Endothelial cell of umbilical vein (primary cell): Measurements from ENCODE around the gene SMIM9. TPM values are rescaled to one million over a fixed set of nuclear protein-coding genes. Genes with fewer than 3 reads are reported as not detected.

Experiments used
- BruUV-seq: library from RNA; stranded (reverse); fragments of 400-500 nt; replicated peaks from 2 replicates; lab custom pipeline; 2021; lab: Mats Ljungman, UMichigan
- CTCF ChIA-PET: fragments of 300-600, 350-600 bp; sonication (Branson Sonifier 250); formaldehyde crosslinking; loops from one replicate; lab custom pipeline; 2021; ENCODE audit warnings: antibody characterized with exemption, inconsistent platforms; lab: Charles Lee
- POLR2A ChIA-PET: fragments of 300-600, 350-600 bp; sonication (Branson Sonifier 250); formaldehyde crosslinking; loops from one replicate; lab custom pipeline; 2021; ENCODE audit warnings: antibody characterized with exemption, inconsistent platforms; lab: Charles Lee
- DNase-seq: peaks from one replicate; pipeline ENCODE4 v3.0.0-alpha.2; 2011; ENCODE audit warnings: low read depth, low spot score
- FAIRE-seq: peaks from 2 replicates; lab custom pipeline; 2011; peaks lifted over from hg19 to GRCh38; lab: Jason Lieb, UNC
- H2AFZ ChIP-seq: 2 replicates; pipeline ENCODE4 v1.6.0; 2012; ENCODE audit warnings: low read depth, low read length, control low read depth, inconsistent platforms
- H3K27ac ChIP-seq: 2 replicates; pipeline ENCODE4 v1.5.1; 2011; ENCODE audit warnings: low read depth, mild to moderate bottlenecking, control low read depth, low read length, moderate library complexity; ENCODE audit not compliant: insufficient read depth
- H3K27me3 ChIP-seq, 2 experiments: 2 replicates each; pipeline versions ENCODE4 v1.6.0 to v1.6.1; 2011; ENCODE audit warnings: low read length in 2 of 2, mixed read lengths in 1 of 2; ENCODE audit not compliant: control insufficient read depth in 2 of 2, insufficient read depth in 2 of 2
- H3K36me3 ChIP-seq, 2 experiments: 2 replicates in 1 of 2; 3 replicates in 1 of 2; pipeline ENCODE4 v1.5.1; 2011; ENCODE audit warnings: low read length in 2 of 2, mild to moderate bottlenecking in 1 of 2, moderate library complexity in 1 of 2; ENCODE audit not compliant: control insufficient read depth in 2 of 2, insufficient read depth in 2 of 2; ENCODE audit errors: extremely low read depth in 1 of 2
- H3K4me1 ChIP-seq: 3 replicates; pipeline ENCODE4 v1.5.1; 2011; ENCODE audit warnings: mild to moderate bottlenecking, low read length; ENCODE audit not compliant: control insufficient read depth, insufficient read depth; ENCODE audit errors: extremely low read depth
- H3K4me2 ChIP-seq: 2 replicates; pipeline ENCODE4 v1.6.1; 2011; ENCODE audit warnings: low read length, control low read depth, mixed read lengths; ENCODE audit not compliant: insufficient read depth
- H3K4me3 ChIP-seq, 3 experiments: fragments of 200-600 bp in 1 of 3; sonication (generic), shearing (Covaris generic) in 1 of 3; replicated peaks in 1 of 3; 2 replicates each; pipeline ENCODE4 v1.5.1; 2011 to 2016; ENCODE audit warnings: control low read depth in 3 of 3, low read length in 3 of 3, mild to moderate bottlenecking in 2 of 3, inconsistent platforms in 1 of 3, low read depth in 1 of 3, moderate library complexity in 1 of 3; ENCODE audit not compliant: insufficient read depth in 1 of 3
- H3K79me2 ChIP-seq: 2 replicates; pipeline ENCODE4 v1.6.0; 2012; ENCODE audit warnings: low read length, inconsistent platforms; ENCODE audit not compliant: control insufficient read depth, insufficient read depth
- H3K9ac ChIP-seq: replicated peaks from 2 replicates; pipeline ENCODE3; 2011; ENCODE audit warnings: low read length, control low read depth; ENCODE audit not compliant: insufficient read depth; ENCODE audit errors: extremely low read depth
- H3K9me1 ChIP-seq: replicated peaks from 3 replicates; pipeline ENCODE4 v1.6.0; 2011; ENCODE audit warnings: mild to moderate bottlenecking, low read length; ENCODE audit not compliant: control insufficient read depth, insufficient read depth; ENCODE audit errors: extremely low read depth
- H3K9me3 ChIP-seq: replicated peaks from 2 replicates; pipeline ENCODE4 v1.5.1; 2012; ENCODE audit warnings: low read length, inconsistent platforms; ENCODE audit not compliant: control insufficient read depth, insufficient read depth
- H4K20me1 ChIP-seq: replicated peaks from 2 replicates; pipeline ENCODE3; 2011; ENCODE audit warnings: mild to moderate bottlenecking, low read length; ENCODE audit not compliant: control insufficient read depth, insufficient read depth; ENCODE audit errors: extremely low read depth
- EZH2 ChIP-seq: IDR thresholded peaks from 2 replicates; pipeline ENCODE4 v1.6.1; 2012; ENCODE audit warnings: borderline replicate concordance, low read depth, mild to moderate bottlenecking, moderate library complexity, low read length, inconsistent platforms; ENCODE audit not compliant: severe bottlenecking
- FOS ChIP-seq: IDR thresholded peaks from 2 replicates; pipeline ENCODE4 v1.6.1; 2011; ENCODE audit warnings: mild to moderate bottlenecking, low read length, moderate library complexity, borderline replicate concordance; ENCODE audit not compliant: insufficient read depth
- GATA2 ChIP-seq: IDR thresholded peaks from 2 replicates; pipeline ENCODE4 v1.7.0; 2011; ENCODE audit warnings: low read depth, mild to moderate bottlenecking, moderate library complexity, mixed read lengths, low read length; ENCODE audit not compliant: insufficient read length, insufficient read depth
- JUN ChIP-seq: IDR thresholded peaks from 2 replicates; pipeline ENCODE4 v1.6.1; 2011; ENCODE audit warnings: borderline replicate concordance, low read depth; ENCODE audit not compliant: insufficient read length, insufficient read depth
- MYC ChIP-seq: IDR thresholded peaks from one replicate; pipeline ENCODE4 v1.6.1; 2011; ENCODE audit warnings: mild to moderate bottlenecking, low read depth, low read length
- POLR2A ChIP-seq: IDR thresholded peaks from 2 replicates; pipeline ENCODE4 v1.6.1; 2012; ENCODE audit warnings: low read depth, mild to moderate bottlenecking, control low read depth, low read length
- POLR2AphosphoS5 ChIP-seq: IDR thresholded peaks from 2 replicates; pipeline ENCODE4 v1.6.1; 2012; ENCODE audit warnings: low read depth, mild to moderate bottlenecking, control low read depth, low read length, moderate library complexity; ENCODE audit not compliant: insufficient read depth
- dilution Hi-C: fragments of 300-500 bp; cut with MboI; formaldehyde crosslinking; loops from one replicate; pipeline ENCODE4 v1.15.0; 2019; ENCODE audit warnings: low sequenced_read_pairs; ENCODE audit not compliant: extremely low pct_ligation_motif_present
- intact Hi-C: fragments of 100-400 bp; cut with micrococcal nuclease; formaldehyde crosslinking; loops from one replicate; pipeline ENCODE4 v1.10.0; 2022
- polyA plus RNA-seq, 4 experiments: library from polyadenylated mRNA; depleted of rRNA in 3 of 4; stranded (reverse) in 3 of 4; unstranded in 1 of 4; fragments of >200 nt; gene quantifications; 2 replicates each; pipeline versions ENCODE4 v1.2.1 to v1.2.3, GENCODE V29; 2011 to 2012; ENCODE audit warnings: missing spikeins in 1 of 4
- total RNA-seq: library from RNA; stranded (reverse); gene quantifications from 2 replicates; pipeline ENCODE4 v1.2.3, GENCODE V29; 2021
- TF ChIP-seq, protein P1 (sequence below): IDR thresholded peaks from 2 replicates; pipeline ENCODE4 v1.6.1; 2011; ENCODE audit not compliant: insufficient read depth, insufficient read length
- TF ChIP-seq, protein P2 (sequence below), 2 donors: IDR thresholded peaks; 1 replicate in 1 of 2; 2 replicates in 1 of 2; pipeline ENCODE4 v1.5.1; 2011; ENCODE audit warnings: low read length in 2 of 2, mild to moderate bottlenecking in 2 of 2, moderate library complexity in 2 of 2, control low read depth in 1 of 2, inconsistent platforms in 1 of 2, low read depth in 1 of 2; ENCODE audit not compliant: insufficient read depth in 1 of 2; ENCODE audit errors: extremely low read depth in 1 of 2

Gene SMIM9
- total and polyA plus RNA-seq, 2 donors (not counting 3 experiments of a cell fraction or from before 2014, with no cell fraction given) = not detected

DNA sequence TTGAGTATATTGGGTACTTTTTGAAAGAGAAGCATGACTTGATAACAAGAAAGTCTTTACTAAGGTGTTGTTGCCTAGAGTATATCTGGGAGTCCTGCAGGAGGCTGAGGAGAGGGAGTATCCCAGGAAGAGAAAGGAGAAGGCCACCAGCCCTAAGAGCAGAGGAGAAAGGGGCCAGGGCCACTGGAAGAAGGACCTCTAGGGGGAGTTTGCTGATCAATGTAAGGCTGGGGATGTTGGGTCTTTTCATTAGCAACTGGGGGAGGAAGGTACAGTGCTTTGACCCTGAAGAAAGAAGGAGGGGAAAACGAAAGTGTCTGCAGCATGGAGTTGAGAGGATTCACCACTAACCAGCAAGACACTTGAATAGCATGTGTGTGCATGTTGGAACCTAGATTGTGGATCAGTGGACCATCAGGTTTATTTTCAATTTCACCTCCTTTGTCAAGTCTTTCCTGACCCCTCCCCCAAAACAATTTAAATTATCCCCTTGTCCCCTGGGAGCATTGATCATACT, 4.5 kb downstream of the SMIM9 start:
- Histone ChIP-seq H3K9ac (no peak overlapping the region), H3K4me3 (no peak overlapping the region), H3K27me3 (peaks cover 1 to 4% of the 10 kb centered on the region in 2 experiments), H3K4me2 (no peak overlapping the region), H3K9me3 (no peaks in the 10 kb centered on the region), H3K36me3 (no peaks in the 10 kb centered on the region), H3K27ac (no peak overlapping the region), H3K9me1 (no peaks in the 10 kb centered on the region), H4K20me1 (no peaks in the 10 kb centered on the region), H3K4me1 (no peaks in the 10 kb centered on the region), H3K79me2 (no peaks in the 10 kb centered on the region), H2AFZ (no peak overlapping the region)
- DNase-seq (no peak), FAIRE-seq (no peak)
- TF ChIP-seq FOS = no peak
- TF ChIP-seq, protein P1, sequence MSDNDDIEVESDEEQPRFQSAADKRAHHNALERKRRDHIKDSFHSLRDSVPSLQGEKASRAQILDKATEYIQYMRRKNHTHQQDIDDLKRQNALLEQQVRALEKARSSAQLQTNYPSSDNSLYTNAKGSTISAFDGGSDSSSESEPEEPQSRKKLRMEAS = no peak
- no peak for TF ChIP-seq GATA2
- TF ChIP-seq MYC = no peak
- no peak for TF ChIP-seq POLR2AphosphoS5
- no peak for TF ChIP-seq EZH2
- TF ChIP-seq, protein P2, sequence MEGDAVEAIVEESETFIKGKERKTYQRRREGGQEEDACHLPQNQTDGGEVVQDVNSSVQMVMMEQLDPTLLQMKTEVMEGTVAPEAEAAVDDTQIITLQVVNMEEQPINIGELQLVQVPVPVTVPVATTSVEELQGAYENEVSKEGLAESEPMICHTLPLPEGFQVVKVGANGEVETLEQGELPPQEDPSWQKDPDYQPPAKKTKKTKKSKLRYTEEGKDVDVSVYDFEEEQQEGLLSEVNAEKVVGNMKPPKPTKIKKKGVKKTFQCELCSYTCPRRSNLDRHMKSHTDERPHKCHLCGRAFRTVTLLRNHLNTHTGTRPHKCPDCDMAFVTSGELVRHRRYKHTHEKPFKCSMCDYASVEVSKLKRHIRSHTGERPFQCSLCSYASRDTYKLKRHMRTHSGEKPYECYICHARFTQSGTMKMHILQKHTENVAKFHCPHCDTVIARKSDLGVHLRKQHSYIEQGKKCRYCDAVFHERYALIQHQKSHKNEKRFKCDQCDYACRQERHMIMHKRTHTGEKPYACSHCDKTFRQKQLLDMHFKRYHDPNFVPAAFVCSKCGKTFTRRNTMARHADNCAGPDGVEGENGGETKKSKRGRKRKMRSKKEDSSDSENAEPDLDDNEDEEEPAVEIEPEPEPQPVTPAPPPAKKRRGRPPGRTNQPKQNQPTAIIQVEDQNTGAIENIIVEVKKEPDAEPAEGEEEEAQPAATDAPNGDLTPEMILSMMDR (IDR thresholded peaks at IDR 0.05; ENCODE audit: extremely low read depth in 1 of 2, insufficient read depth in 1 of 2, low read depth in 1 of 2, low read length in 2 of 2) = no peak
- TF ChIP-seq JUN = no peak
- no peak for TF ChIP-seq POLR2A
- ChIA-PET CTCF (no interaction called here), POLR2A (no interaction called here)
- intact Hi-C loops (no loop called here), dilution Hi-C loops (no loop called here)
- BruUV-seq = no TSS peak
